K562 (cell line): ENCODE data around the gene SGIP1. TPM values are rescaled to one million over a fixed set of nuclear protein-coding genes. Genes with fewer than 3 reads are reported as not detected.

Experiments
- ATAC-seq: fragments of 200-7000 bp; cut with Tn5 transposase; 3 replicates; pipeline ENCODE4 v1.9.1; 2020; ENCODE audit warnings: moderate library complexity
- BruUV-seq: library from RNA; stranded (reverse); fragments of 400-500 nt; replicated peaks from 2 replicates; lab custom pipeline; 2021; lab: Mats Ljungman, UMichigan
- CTCF ChIA-PET: fragments of 300-600 bp; formaldehyde crosslinking; extraction: SDS; loops from one replicate; lab custom pipeline; 2021; ENCODE audit warnings: low intra/inter-chr PET ratio; lab: Yijun Ruan, JAX
- POLR2A ChIA-PET: fragments of 300-600, 350-650 bp; sonication (Branson Sonifier 250); formaldehyde crosslinking; extraction: SDS; loops from one replicate; lab custom pipeline; 2021; ENCODE audit warnings: antibody characterized with exemption, inconsistent platforms; lab: Yijun Ruan, JAX
- DNase-seq, 4 experiments: peaks; one replicate each; pipeline versions ENCODE4 v3.0.0 to v3.0.0-alpha.2; 2011 to 2018; ENCODE audit warnings: low spot score in 3 of 4, mixed read lengths in 3 of 4; ENCODE audit errors: extremely low read depth in 1 of 4
- FAIRE-seq: peaks from 2 replicates; lab custom pipeline; 2011; peaks lifted over from hg19 to GRCh38; lab: Jason Lieb, UNC
- H2AFZ ChIP-seq: 2 replicates; pipeline ENCODE4 v1.6.0; 2011; ENCODE audit warnings: low read depth, low read length, control low read depth, inconsistent platforms
- H3K27ac ChIP-seq: fragments of 200-600 bp; 3 replicates; pipeline ENCODE4 v1.8.0; 2011; ENCODE audit warnings: low read depth, mild to moderate bottlenecking, control low read depth, inconsistent platforms, low read length, moderate library complexity, mixed read lengths; ENCODE audit errors: extremely low read depth
- H3K27me3 ChIP-seq, 2 experiments: fragments of 300-600 bp in 1 of 2; 2 replicates in 1 of 2; 3 replicates in 1 of 2; pipeline versions ENCODE4 v1.6.0 to v1.8.0; 2011; ENCODE audit warnings: inconsistent platforms in 2 of 2, low read length in 2 of 2, mild to moderate bottlenecking in 1 of 2, mixed read lengths in 1 of 2, moderate library complexity in 1 of 2; ENCODE audit not compliant: control insufficient read depth in 2 of 2, insufficient read depth in 2 of 2
- H3K36me3 ChIP-seq: fragments of 300-600 bp; 3 replicates; pipeline ENCODE4 v1.8.0; 2011; ENCODE audit warnings: mild to moderate bottlenecking, low read length, inconsistent platforms; ENCODE audit not compliant: control insufficient read depth, insufficient read depth
- H3K4me1 ChIP-seq, 2 experiments: fragments of 200-600 bp in 1 of 2; replicated peaks in 1 of 2; 2 replicates in 1 of 2; 3 replicates in 1 of 2; pipeline versions ENCODE4 v1.5.1 to v1.8.0; 2011; ENCODE audit warnings: inconsistent platforms in 2 of 2, low read length in 2 of 2, mild to moderate bottlenecking in 1 of 2, mixed read lengths in 1 of 2, moderate library complexity in 1 of 2; ENCODE audit not compliant: control insufficient read depth in 2 of 2, insufficient read depth in 2 of 2
- H3K4me2 ChIP-seq: 2 replicates; pipeline ENCODE4 v1.6.1; 2011; ENCODE audit warnings: low read length, control low read depth, inconsistent platforms, mixed read lengths; ENCODE audit not compliant: insufficient read depth
- H3K4me3 ChIP-seq: fragments of 200-600 bp; sonication (generic), shearing (Covaris generic); 2 replicates; pipeline ENCODE4 v1.5.1; 2016; ENCODE audit warnings: control low read depth, inconsistent platforms
- H3K79me2 ChIP-seq: fragments of 200-600 bp; 3 replicates; pipeline ENCODE4 v1.8.0; 2011; ENCODE audit warnings: low read length, inconsistent platforms; ENCODE audit not compliant: control insufficient read depth, insufficient read depth
- H3K9ac ChIP-seq, 2 experiments: 2 replicates each; pipeline versions ENCODE4 v1.6.0 to v1.6.1; 2011; ENCODE audit warnings: low read depth in 2 of 2, low read length in 2 of 2, control low read depth in 1 of 2, inconsistent platforms in 1 of 2, mild to moderate bottlenecking in 1 of 2, mixed read lengths in 1 of 2; ENCODE audit not compliant: insufficient read depth in 1 of 2
- H3K9me1 ChIP-seq: one replicate; pipeline ENCODE4 v1.6.0; 2011; ENCODE audit warnings: inconsistent platforms, mild to moderate bottlenecking, low read length, moderate library complexity; ENCODE audit not compliant: control insufficient read depth, insufficient read depth
- H3K9me3 ChIP-seq: replicated peaks from 2 replicates; pipeline ENCODE4 v1.5.1; 2011; ENCODE audit warnings: low read depth, low read length, inconsistent platforms; ENCODE audit not compliant: control insufficient read depth, insufficient read depth
- H4K20me1 ChIP-seq: replicated peaks from 2 replicates; pipeline ENCODE4 v1.6.1; 2011; ENCODE audit warnings: low read length, inconsistent platforms, mixed read lengths; ENCODE audit not compliant: control insufficient read depth, insufficient read depth
- EGR1 ChIP-seq: fragments of 450-650 bp; conservative IDR thresholded peaks from 2 replicates; pipeline ENCODE4 v1.6.1; 2017; ENCODE audit warnings: mild to moderate bottlenecking
- ERF ChIP-seq: fragments of 450-650 bp; formaldehyde crosslinking; IDR thresholded peaks from 2 replicates; pipeline ENCODE4 v1.4.0; 2020; ENCODE audit warnings: mild to moderate bottlenecking, mixed read lengths
- FOXJ3 ChIP-seq: sonication (generic); formaldehyde crosslinking; IDR thresholded peaks from 2 replicates; pipeline ENCODE4 v1.4.0; 2020; ENCODE audit warnings: mild to moderate bottlenecking, missing genetic modification reagents
- FOXK2 ChIP-seq, 2 experiments: fragments of 450-650 bp; IDR thresholded peaks in 1 of 2; conservative IDR thresholded peaks in 1 of 2; 2 replicates each; pipeline ENCODE4 v1.6.1; 2016; ENCODE audit warnings: low read depth in 2 of 2, mild to moderate bottlenecking in 1 of 2
- GATAD2A ChIP-seq: fragments of 450-650 bp; IDR thresholded peaks from 2 replicates; pipeline ENCODE4 v1.6.1; 2017
- HDAC3 ChIP-seq: fragments of 450-650 bp; IDR thresholded peaks from 2 replicates; pipeline ENCODE4 v1.6.1; 2018; ENCODE audit warnings: borderline replicate concordance, mild to moderate bottlenecking, moderate library complexity; ENCODE audit not compliant: partially characterized antibody
- POLR3A ChIP-seq: IDR thresholded peaks from 2 replicates; pipeline ENCODE4 v1.6.1; 2011; ENCODE audit warnings: borderline replicate concordance, mild to moderate bottlenecking, moderate library complexity; ENCODE audit not compliant: insufficient read length, insufficient read depth; ENCODE audit errors: extremely low read depth
- SAFB ChIP-seq: fragments of 200-400 bp; formaldehyde crosslinking; IDR thresholded peaks from 2 replicates; pipeline ENCODE4 v1.6.1; 2017; ENCODE audit warnings: low read depth, low read length, borderline replicate concordance
- SMARCA4 ChIP-seq: fragments of 450-650 bp; IDR thresholded peaks from 2 replicates; pipeline ENCODE4 v1.6.1; 2016
- SUPT5H ChIP-seq: fragments of 450-650 bp; IDR thresholded peaks from 2 replicates; pipeline ENCODE4 v1.6.1; 2016
- ZNF140 ChIP-seq: fragments of 250-450 bp; sonication (Bioruptor Pico); IDR thresholded peaks from 2 replicates; pipeline ENCODE4 v1.8.0; 2021; ENCODE audit warnings: moderate library complexity, mild to moderate bottlenecking, inconsistent platforms
- ZNF23 ChIP-seq: fragments of 250-450 bp; sonication (Bioruptor Pico); IDR thresholded peaks from 2 replicates; pipeline ENCODE4 v1.4.0; 2020; ENCODE audit warnings: mild to moderate bottlenecking
- WGBS: fragments of 100-300 bp; shearing (Covaris generic); methylation state at CpG from one replicate; pipeline ENCODE4 v1.1.6; 2016; ENCODE audit warnings: low coverage, mixed read lengths; ENCODE audit not compliant: insufficient coverage; ENCODE audit errors: missing lambda C conversion rate; 5-methylcytosine and 5-hydroxymethylcytosine counted together
- in situ Hi-C: fragments of 300-500 bp; cut with MboI; formaldehyde crosslinking; loops from 4 replicates; pipeline ENCODE4 v1.15.0; 2018; ENCODE audit warnings: inconsistent platforms, mixed read lengths
- intact Hi-C: fragments of 100-400 bp; cut with micrococcal nuclease; formaldehyde crosslinking; loops from 2 replicates; pipeline ENCODE4 v1.14.2; 2022
- polyA plus RNA-seq, 8 experiments: library from polyadenylated mRNA; depleted of rRNA in 4 of 8; stranded (reverse) in 5 of 8; unstranded in 3 of 8; fragments of >200 nt; fragmentation: Nextera tagmentation in 2 of 8; fragmentation: Illumina TruSeq in 1 of 8; extraction: Ambion mirVana in 2 of 8; extraction: Trizol in 1 of 8; gene quantifications; 2 replicates each; pipeline versions ENCODE4 v1.2.1 to v1.2.3, GENCODE V29; 2011 to 2014; ENCODE audit warnings: inconsistent platforms in 1 of 8, missing spikeins in 1 of 8
- total RNA-seq, 7 experiments: library from RNA; depleted of rRNA in 6 of 7; stranded (reverse); fragments of >200 nt in 6 of 7; fragmentation: Illumina TruSeq in 2 of 7; extraction: Trizol in 2 of 7; gene quantifications; 2 replicates each; pipeline versions ENCODE4 v1.2.1 to v1.2.3, GENCODE V29; 2011 to 2021; ENCODE audit warnings: low replicate concordance in 1 of 7
- TF ChIP-seq, protein P1 (sequence below): IDR thresholded peaks from 2 replicates; pipeline ENCODE4 v1.6.1; 2014; ENCODE audit warnings: antibody characterized with exemption
- TF ChIP-seq, protein P2 (sequence below): sonication (generic); formaldehyde crosslinking; IDR thresholded peaks from 2 replicates; pipeline ENCODE4 v1.8.1; 2023; ENCODE audit warnings: mild to moderate bottlenecking, missing genetic modification reagents

Gene SGIP1
- total and polyA plus RNA-seq, 9 of the 15 experiments (the other 6 are each of a cell fraction or from before 2014, with no cell fraction given): 0.07 to 0.35 TPM; not detected in 7

DNA sequence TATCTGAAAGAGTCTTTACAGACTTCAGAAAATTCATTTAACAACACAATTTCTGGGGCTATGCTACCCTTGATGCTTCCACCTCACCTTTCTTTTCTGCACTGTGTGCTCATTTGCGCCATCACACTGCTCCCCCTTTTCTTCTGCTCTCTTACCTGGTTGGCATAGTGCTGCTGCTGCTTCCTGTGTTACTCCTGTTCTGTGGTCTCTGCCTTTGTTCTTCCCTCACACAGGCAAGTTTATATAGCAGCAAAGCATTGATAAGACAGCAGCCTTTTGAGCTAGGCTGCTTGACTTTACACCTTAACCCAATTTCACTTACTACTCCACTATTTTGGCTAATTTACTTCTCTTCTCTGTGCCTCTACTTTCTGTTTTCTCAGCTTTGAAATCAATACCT, 18.3 kb downstream of the SGIP1 start:
- ChIA-PET CTCF (no interaction called here), POLR2A (interaction anchor here (1.2 kb wide), 1 partner anchor 9 kb away, joined by 3 read pairs; no protein-coding TSS in a partner anchor)
- no peak overlapping the region for H3K9ac ChIP-seq
- H4K20me1 ChIP-seq: no peaks in the 10 kb centered on the region
- no peaks in the 10 kb centered on the region for H3K36me3 ChIP-seq
- intact Hi-C loops (no loop called here), in situ Hi-C loops (no loop called here)
- H3K27ac ChIP-seq: no peak overlapping the region
- no peaks in the 10 kb centered on the region for H3K79me2 ChIP-seq
- H3K9me3 ChIP-seq: no peaks in the 10 kb centered on the region
- no peak for DNase-seq
- H3K27me3 ChIP-seq: peaks cover 0 to 4% of the 10 kb centered on the region in 2 experiments; a peak in 3 of 5 replicates
- no peak for ATAC-seq
- no peak overlapping the region for H3K4me3 ChIP-seq
- no peak overlapping the region for H3K4me2 ChIP-seq
- H2AFZ ChIP-seq: no peak overlapping the region
- no peaks in the 10 kb centered on the region for H3K9me1 ChIP-seq
- no peak for FAIRE-seq
- TF ChIP-seq HDAC3 (no peak), SAFB (no peak), SUPT5H (no peak), ZNF23 (no peak), POLR3A (no peak), ZNF140 (CRISPR knock-in tag) (no peak), GATAD2A (no peak), ERF (CRISPR knock-in tag) (no peak), SMARCA4 (no peak), FOXK2 (conservative IDR thresholded peaks at IDR 0.05 in 1 of 2, IDR thresholded peaks at IDR 0.05 in 1 of 2; ENCODE audit: low read depth in 2 of 2) (no peak), EGR1 (no peak), FOXJ3 (no peak)
- TF ChIP-seq, protein P1, sequence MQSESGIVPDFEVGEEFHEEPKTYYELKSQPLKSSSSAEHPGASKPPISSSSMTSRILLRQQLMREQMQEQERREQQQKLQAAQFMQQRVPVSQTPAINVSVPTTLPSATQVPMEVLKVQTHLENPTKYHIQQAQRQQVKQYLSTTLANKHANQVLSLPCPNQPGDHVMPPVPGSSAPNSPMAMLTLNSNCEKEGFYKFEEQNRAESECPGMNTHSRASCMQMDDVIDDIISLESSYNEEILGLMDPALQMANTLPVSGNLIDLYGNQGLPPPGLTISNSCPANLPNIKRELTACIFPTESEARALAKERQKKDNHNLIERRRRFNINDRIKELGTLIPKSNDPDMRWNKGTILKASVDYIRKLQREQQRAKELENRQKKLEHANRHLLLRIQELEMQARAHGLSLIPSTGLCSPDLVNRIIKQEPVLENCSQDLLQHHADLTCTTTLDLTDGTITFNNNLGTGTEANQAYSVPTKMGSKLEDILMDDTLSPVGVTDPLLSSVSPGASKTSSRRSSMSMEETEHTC: no peak
- TF ChIP-seq, protein P2, sequence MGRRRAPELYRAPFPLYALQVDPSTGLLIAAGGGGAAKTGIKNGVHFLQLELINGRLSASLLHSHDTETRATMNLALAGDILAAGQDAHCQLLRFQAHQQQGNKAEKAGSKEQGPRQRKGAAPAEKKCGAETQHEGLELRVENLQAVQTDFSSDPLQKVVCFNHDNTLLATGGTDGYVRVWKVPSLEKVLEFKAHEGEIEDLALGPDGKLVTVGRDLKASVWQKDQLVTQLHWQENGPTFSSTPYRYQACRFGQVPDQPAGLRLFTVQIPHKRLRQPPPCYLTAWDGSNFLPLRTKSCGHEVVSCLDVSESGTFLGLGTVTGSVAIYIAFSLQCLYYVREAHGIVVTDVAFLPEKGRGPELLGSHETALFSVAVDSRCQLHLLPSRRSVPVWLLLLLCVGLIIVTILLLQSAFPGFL (CRISPR knock-in tag): no peak
- BruUV-seq: no TSS peak
- no CpG with 5 or more reads among the region's 1 CpG for WGBS
- H3K4me1 ChIP-seq: no peaks in the 10 kb centered on the region
